GM18517 (cell line): ENCODE data around the gene DYNC2I2.
"Not testable (repeated sequence)": the region's sequence is repeated elsewhere in the genome, so short reads cannot be mapped to it uniquely, and the experiment has no call there.

ENCODE experiments used
- ATAC-seq: cut with Tn5 transposase; IDR thresholded peaks from one replicate; pipeline ENCODE4 v1.9.1; 2021; ENCODE audit warnings: mild to moderate bottlenecking, moderate library complexity; ENCODE audit not compliant: unreplicated experiment

The DYNC2I2 gene

DNA sequence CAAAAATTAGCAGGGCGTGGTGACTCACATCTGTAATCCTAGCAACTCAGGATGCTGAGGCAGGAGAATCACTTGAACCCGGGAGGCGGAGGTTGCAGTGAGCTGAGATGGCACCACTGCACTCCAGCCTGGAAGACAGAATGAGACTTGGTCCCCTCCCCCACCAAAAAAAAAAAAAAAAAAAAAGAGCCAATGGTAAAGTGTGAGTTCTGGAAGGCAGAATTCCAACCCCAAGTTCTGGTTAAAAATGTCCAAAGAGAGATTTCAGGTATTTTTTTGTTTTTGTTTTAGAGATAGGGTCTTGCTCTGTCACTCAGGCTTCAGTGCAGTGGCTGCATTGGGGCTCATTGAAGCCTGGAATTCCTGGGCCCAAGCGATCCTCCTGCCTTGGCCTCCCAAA is 30.8 kb upstream of the DYNC2I2 start:
- no peak for ATAC-seq

DNA sequence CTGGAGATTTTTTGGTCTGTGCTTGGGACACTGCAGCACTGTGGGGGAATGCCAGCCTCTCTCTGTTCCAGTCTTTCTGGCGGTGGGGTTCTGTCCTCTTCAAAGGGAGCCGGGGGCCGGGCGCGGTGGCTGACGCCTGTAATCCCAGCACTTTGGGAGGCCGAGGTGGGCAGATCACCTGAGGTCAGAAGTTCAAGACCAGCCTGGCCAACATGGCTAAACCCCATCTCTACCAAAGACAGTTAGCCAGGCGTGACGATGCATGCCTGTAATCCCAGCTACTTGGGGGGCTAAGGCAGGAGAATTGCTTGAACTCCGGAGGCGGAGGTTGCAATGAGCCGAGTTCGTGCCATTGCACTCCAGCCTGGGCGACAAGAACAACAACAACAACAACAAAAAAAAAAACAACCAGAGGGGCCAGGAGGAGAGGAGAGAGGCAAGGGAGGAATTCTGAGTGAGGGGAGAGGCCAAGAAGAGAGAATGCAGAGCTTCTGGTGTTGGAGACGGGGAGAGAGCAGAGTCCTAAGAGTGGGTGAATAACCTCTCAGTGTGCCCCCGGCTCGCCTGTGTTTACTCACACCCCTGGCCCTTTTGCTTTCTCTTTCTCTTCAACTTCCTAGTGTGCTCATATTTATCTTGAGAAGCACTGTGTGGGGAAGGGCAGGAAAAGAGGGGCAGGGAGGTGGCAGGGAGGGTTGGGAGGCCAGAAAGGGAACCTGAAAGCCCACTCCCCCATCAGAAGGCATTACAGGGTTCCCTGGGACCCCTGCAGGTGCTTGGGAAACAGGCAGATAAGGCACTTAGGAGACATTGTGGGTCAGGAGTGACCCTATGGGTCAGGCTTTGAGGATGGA is 29.2 kb upstream of the DYNC2I2 start:
- ATAC-seq, result no peak

DNA sequence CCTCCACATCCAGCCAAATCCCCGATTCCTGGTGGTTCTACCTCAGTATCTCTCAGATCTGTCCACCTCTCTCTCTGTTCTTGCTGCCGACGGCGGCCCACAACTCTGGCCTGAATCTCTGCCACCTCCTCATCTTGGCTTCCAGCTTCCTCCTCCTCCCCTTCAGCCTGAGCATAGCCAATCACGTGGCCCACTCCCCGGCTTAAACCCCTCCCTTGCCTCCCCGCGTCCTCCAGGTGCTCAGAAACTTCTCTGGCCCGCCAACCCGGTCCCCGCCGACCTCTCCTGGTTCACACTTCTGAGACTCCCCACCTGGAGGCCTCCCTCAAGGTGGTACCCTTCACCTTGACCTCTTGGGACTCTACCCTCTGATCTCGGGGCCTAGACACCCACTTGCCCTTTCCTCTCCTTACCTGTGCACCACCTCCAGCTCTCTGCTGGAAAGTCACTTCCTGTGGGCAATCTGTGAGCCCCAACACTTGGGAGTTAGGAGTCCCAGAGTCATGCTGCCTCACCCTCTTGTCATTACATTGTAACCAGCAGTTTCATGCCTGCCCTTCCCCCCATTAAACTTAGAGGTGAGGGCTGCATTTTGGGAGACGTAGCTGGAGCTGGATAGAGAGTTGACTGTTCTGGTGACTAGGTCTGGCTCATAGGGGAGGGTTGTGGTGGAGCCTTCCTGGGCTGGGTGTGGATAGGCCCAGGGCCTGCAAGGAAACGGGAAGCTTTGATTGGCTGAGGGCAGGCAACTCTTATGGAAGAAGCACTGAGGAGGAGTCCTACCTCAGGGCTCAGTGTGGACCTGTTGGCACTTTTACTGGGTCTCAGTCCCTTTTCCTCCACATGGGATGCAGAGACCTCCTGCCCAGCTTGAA is 27.9 kb upstream of the DYNC2I2 start:
- peak; percentile 42 for ATAC-seq

GRCh38 chr9:128684065-128684324 is 27.3 kb upstream of the DYNC2I2 start:
- ATAC-seq, result peak; percentile 4

DNA sequence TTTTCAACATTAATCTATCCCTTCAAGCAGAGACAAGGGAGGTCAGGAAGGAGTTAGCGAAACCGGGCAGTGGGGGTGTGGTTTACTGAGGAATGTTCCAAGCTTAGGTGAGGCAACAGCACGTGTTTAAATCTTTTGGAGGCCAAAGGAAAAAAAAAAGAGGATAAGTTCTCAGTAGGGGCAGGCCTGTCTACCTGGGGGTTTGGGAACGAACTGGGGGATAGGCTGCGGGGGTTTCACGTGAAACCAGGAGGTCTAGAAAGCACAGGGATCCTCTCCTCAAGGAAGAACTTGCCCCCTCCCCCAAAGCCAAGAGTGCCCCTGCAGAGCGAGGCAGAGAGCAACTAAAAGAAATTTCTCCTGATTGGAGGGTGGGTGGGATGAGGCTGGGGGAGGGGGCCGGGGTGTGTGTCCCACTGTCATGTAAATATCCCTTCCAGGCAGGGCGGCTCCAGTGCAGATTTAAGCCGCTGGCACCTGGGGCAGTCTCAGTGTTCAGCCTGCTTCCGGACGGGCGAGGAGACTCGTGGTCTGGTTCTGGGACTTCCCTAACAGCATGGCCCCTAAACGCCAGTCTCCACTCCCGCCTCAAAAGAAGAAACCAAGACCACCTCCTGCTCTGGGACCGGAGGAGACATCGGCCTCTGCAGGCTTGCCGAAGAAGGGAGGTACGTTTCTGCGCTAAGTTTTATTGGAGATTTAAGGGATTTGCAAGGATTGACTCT is 26.9 kb upstream of the DYNC2I2 start:
- no peak for ATAC-seq

DNA sequence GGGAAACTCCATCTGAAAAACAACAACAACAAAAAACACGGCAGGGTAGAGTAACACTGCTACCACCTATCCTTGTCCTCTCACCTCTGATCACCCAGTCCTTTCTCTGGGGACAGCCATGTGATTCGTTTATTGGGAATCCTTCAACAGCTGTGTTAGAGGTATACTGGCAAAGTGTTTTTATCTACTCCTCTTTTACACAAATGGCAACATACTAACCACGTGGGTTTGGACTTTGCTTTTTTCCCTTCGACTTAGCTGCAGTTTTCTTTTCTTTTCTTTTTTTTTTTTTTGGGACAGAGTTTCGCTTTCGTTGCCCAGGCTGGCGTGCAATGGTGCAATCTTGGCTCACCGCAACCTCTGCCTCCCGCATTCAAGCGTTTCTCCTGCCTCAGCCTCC is 21.1 kb upstream of the DYNC2I2 start:
- ATAC-seq, result no peak

DNA sequence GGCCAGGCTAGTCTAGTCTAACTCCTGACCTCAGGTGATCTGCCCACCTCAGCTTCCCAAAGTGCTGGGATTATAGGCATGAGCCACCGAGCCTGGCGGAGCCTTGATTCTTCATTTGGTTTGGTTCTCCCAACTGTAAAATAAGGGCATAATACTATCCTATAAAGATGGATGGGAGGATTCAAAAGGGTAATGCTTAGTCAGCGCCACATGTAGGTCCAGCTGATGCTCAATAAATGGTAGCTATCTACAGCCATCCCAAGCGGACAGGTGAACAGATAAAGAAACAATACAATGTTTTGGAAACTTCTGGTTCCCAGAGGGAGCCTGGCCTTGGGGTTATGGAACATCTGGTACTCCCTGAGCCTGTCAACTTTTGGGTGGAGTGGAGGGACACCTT is 18.7 kb upstream of the DYNC2I2 start:
- ATAC-seq, result no peak

GRCh38 chr9:128669786-128670185 is 13.1 kb upstream of the DYNC2I2 start:
- no peak for ATAC-seq

DNA sequence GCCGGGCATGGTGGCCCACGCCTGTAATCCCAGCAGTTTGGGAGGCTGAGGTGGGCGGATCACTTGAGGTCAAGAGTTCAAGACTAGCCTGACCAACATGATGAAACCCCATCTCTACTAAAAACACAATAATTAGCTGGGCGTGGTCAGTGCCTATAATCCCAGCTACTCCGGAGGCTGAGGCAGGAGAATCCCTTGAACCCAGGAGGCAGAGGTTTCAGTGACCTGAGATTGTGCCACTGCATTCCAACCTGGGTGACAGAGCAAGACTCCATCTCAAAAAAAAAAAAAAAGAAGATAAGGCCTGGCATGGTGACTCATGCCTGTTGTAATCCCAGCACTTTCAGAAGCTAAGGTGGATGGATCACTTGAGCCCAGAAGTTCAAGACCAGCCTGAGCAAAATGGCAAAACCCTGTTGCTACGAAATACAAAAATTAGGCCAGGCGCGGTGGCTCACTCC is 9.9 kb upstream of the DYNC2I2 start:
- not testable (repeated sequence) for ATAC-seq

DNA sequence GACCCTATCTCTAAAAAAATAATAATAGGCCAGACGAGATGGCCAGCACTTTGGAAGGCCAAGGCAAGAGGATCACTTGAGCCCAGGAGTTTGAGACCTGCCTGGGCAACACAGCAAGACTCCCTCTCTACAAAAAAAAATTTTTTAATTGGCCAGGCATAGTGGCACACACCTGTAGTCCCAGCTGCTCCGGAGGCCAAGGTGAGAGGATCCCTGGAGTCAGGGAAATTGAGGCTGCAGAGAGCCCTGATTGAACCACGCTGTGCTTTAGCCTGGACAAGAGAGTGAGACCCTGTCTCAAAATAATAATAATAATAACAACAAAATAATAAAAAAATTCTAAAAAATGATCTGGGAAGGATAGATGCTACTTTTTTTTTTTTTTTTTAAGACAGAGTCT is 1.1 kb upstream of the DYNC2I2 start:
- ATAC-seq, result no peak

DNA sequence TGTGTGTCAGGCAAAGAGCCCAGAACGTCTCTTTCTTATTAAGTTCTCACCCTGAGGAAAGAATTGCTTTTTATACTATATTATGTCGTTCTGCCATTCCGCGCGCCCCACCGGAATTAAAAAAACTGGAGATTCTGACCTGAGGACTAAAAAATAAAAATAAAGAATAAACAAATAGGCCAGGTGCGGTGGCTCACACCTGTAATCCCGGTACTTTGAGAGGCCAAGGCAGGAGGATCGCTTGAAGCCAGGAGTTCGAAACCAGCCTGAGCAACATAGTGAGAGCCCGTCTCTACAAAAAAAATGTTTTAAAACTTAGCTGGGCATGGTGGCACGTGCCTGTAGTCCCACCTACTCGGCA is 677 bp upstream of the DYNC2I2 start:
- ATAC-seq, result no peak

GRCh38 chr9:128654481-128654880 is 2.2 kb downstream of the DYNC2I2 start:
- ATAC-seq, result no peak

- ATAC-seq, result no peak
Observed at GRCh38 chr9:128653908-128654307, 2.7 kb downstream of the DYNC2I2 start.

DNA sequence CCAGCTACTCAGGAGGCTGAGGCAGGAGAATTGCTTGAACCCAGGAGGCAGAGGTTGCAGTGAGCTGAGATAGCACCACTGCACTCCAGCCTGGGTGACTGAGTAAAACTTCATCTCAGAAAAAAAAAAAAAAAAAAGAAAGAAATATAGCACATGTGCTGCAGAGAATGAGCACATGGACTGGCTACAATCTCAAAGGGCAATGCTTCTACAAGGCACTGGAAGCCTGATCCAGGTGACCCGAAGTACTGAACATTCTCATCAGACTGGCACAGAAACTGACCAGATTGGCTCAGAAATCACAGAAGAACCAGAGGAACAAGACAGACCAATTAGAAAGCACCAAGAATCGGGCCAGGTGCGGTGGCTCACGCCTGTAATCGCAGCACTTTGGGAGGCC is 4.8 kb downstream of the DYNC2I2 start:
- no peak for ATAC-seq

DNA sequence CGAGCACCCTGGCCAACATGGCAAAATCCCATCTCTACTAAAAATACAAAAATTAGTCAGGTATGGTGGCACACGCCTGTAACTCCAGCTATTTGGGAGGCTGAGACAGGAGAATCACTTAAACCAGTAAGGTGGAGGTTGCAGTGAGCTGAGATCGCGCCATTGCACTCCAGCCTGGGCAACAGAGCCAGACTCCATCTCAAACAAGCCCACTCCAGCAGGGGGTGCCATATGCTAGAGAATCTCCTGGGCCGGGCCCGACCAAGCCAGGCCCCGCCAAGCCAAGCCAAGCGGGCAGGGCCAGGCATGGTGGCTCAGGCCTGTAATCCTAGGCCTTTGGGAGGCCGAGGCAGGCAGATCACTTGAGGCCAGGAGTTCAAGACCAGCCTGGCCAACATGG is 8.4 kb downstream of the DYNC2I2 start:
- not testable (repeated sequence) for ATAC-seq

DNA sequence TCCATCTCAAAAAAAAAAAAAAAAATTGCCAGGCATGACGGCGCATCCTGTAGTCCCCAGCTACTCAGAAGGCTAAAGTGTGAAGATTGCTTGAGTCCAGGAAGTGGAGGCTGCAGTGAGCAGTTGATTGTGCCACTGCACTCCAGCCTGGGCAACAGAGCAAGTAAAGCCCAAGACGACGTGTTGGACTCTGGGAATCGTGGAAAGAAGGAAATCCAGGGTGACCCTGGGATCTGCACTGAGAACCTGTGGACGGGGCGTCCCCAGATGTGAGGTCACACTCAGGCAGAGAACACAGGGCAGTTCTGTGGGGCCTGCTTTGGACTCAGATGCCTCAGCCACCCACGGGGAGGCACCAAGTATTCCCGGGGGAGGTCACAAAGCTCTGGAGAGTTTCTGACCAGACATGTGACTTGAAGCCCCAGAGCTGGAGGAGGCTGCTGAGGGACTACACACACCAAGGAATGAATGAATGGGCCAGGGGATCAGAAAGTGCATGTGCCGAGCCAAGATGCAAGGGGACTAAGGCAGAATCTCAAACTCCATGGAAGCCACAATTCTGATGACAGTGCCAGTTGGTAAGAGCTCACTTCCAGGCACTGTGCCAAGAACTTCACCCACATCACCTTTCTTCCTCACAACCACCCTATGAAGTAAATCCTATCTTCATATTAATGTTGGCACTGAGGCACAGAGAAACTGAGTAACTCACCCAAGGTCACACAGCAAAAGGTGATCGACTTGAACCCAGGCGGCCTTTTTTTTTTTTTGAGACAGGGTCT is 12.9 kb downstream of the DYNC2I2 start:
- ATAC-seq, result peak; percentile 66

DNA sequence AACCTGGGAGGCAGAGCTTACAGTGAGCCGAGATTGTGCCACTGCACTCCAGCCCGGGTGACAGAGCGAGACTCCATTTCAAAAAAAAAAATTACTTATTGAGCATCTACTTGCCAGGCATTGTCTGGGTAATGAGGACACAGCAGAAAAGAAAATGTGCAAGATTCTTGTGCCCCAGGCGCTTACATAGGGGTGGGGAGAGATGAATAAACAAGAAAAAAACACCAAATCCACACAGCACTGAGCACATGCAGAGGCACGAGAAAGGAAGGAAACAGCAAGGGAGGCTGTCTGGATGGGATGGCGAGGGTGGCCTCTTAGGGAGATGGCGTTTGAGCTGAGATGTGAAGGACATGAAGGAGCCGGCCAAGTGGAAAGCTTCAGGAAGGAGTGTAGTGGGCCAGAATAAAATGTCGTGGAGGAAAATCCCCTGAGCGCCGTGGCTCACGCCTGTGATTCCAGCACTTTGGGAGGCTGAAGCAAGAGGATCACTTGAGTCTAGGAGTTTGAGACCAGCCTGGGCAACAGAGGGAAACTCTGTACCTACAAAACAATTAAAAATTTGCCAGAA is 13.9 kb downstream of the DYNC2I2 start:
- no peak for ATAC-seq

DNA sequence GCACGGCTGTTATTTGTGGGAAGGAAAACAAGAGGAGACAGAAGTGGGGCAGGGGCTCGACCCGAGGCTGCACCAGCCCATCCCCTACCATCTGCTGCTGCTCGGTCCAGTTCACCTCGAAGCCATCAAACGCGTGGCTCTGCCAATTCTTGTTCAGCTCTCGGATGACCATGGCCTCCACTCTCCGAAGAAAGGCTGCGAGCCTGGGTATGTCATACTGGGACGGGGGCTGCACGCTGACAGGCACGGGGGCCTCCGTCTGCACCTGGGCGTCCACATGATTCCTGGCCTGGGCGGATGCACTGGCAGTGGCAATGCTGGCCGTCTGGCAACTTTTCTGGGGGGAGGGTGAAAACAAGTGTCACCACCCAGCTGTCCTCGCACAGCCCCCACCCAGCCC is 16.0 kb downstream of the DYNC2I2 start:
- ATAC-seq, result no peak

GRCh38 chr9:128638580-128638979 is 18.1 kb downstream of the DYNC2I2 start:
- no peak for ATAC-seq

DNA sequence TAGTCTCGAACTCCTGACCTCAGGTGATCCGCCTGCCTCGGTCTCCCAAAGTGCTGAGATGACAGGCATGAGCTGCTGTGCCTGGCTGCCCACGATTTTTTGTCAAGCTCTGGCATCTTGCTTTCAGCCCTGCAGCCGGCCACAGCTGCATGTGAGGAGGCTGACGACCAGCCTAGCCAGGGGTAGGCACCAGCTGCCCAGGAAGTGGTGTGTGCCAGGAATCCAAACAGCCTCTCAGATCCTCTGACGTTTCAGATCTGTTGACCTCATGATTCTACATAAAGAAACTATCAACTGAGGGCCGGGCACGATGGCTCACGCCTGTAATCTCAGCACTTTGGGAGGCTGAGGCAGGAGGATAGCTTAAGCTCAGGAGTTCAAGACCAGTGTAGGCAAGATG is 19.0 kb downstream of the DYNC2I2 start:
- ATAC-seq, result no peak
